HG02840 (cell line): ENCODE data around the gene FAM120AOS.
"Not testable (repeated sequence)": the region's sequence is repeated elsewhere in the genome, so short reads cannot be mapped to it uniquely, and the experiment has no call there.

Experiments
- ATAC-seq: cut with Tn5 transposase; IDR thresholded peaks from one replicate; pipeline ENCODE4 v1.9.1; 2021; ENCODE audit warnings: mild to moderate bottlenecking, moderate library complexity, moderate number of reproducible peaks; ENCODE audit not compliant: unreplicated experiment, low FRiP score

FAM120AOS gene

DNA sequence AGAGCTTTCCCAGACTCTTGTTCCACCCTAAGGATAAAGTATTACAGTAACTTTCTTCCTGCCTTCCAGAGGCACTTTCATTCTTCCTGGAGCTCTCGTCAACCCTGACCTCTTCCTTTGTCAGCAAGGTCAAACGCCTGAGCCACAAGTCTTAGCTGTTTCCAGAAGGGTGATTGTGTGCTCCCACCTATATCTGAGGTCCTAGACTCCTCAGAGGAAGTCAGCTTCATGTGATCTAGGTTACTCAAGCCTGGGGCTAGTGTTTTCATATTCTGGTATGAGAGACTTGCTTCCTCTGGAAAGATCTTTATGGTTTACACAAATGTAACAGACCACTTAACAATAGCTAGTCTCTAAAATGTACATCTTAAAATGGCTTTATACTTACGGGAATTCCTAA, 7.3 kb downstream of the FAM120AOS start:
- no peak for ATAC-seq

DNA sequence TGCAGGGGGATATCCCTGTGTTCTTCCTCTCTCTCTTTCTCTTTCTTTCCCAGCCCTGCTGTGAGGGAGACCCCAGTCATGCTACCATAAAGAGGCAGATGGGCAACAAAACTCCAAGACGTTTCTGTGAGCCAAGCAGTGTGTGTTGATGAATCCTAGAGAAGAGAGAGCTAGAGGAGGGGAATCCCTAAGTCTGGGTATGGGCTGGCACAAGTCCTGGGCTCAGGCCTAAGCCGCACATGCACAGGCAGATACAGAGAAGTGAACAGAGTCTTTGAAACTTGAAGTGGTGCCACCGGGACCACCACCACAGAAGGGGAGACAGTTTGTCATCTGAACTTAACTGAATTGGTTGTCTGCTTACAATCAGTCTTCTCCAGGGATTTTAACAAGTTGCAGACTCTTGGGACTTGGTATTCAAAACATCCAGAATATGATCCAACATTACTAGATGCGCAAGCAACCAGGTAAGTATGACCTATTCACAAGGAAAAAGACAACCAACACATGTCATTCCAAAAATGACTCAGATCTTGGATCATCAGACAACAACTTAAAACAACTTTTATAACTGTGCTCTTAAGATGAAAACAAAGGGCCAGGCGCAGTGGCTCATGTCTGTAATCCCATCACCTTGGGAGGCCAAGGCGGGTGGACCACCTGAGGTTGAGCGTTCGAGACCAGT, 12.3 kb downstream of the FAM120AOS start:
- ATAC-seq = no peak

DNA sequence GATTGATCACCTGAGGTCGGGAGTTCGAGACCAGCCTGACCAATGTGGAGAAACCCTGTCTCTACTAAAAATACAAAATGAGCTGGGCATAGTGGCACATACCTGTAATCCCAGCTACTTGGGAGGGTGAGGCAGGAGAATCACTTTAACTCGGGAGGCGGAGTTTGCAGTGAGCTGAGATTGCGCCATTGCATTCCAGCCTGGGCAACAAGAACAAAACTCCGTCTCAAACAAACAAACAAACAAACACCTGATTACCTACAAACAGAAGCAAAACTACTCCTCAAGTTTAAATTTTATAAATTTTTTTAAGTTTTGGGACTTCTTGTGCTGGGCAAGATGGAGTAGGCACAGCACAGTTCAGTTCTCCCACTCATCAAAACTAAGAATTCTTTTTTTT, 14.1 kb downstream of the FAM120AOS start:
- ATAC-seq = not testable (repeated sequence)

DNA sequence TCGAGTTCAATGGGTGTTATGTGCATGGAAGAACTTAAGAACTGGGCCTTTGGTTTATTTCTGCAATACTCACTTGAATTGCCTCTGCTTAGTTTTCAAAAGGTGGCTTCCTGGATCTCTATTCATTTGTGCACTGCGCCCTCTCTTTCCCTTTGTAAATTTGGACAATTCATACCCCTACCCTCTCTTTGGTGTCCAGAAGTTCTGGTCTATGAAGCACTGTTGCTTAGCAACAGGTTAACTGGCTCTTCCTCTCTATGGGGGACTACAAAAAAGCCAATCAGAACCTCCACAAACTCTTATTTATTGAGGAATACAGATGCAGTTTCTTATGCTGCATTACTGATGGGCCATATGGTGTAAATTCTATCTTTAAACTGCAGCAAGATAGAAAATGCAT, 15.4 kb downstream of the FAM120AOS start:
- ATAC-seq = no peak

- ATAC-seq = no peak
Observed at GRCh38 chr9:93436655-93437407, 16.6 kb downstream of the FAM120AOS start.

GRCh38 chr9:93436218-93436617, 17.2 kb downstream of the FAM120AOS start:
- ATAC-seq = no peak

GRCh38 chr9:93435386-93435785, 18.0 kb downstream of the FAM120AOS start:
- no peak for ATAC-seq

DNA sequence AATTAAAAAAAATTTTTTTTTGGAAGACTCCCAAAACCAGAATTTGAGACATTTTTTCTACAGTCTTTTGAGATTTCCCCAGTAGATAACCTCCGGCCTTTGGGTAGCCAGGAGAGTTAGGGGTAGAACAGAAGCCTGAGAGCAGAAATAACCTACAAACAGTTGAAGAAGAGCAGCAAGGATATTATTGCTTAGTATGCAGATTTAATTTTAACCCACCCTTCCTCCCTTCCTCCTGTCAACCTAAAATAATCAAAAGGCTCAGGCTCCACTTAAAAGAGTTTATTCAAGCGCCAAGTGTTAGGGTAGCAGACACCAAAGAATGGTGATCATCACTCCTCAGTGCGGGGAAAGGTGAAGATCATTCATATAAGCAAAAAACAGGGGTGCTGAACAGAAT, 19.3 kb downstream of the FAM120AOS start:
- no peak for ATAC-seq

GRCh38 chr9:93432964-93433363, 20.4 kb downstream of the FAM120AOS start:
- ATAC-seq = no peak

GRCh38 chr9:93431539-93432105, 21.8 kb downstream of the FAM120AOS start:
- no peak for ATAC-seq

DNA sequence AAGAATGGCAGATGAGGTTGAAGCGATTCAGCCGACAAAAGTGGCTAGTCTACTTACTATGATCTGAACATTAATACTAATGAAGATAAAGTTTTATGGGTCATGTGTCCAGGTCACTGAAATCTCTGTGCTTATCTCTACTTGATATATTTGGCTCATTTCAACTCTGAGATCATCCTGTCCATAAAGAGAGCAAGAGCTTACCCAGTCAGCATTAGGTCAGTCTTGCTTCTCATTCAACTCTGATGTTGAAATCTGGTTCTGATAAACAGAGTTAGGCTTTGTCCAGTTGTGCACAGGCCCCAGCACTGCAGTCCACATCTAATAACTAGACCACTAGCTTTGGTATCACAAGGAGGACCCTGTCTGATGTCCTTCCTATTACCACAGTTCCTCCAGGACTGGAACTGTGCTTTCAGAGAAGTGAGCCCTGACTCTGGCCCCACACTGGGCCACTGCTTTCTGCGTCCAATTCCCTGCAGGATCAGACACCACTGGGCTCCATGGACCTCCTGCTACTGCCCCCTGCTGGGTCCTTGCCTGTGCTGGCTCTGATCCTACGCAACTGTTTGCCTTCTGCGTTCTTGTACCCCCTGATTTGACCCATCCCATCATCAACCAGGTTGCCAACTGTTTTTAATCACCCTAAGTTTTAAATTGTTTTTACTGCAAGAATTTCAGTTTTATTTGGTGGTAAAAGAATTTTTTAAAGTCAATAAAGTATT, 25.6 kb downstream of the FAM120AOS start:
- ATAC-seq = no peak

- ATAC-seq = no peak
Observed at GRCh38 chr9:93422977-93423616, 30.3 kb downstream of the FAM120AOS start.

- ATAC-seq = no peak
Observed at GRCh38 chr9:93419023-93419422, 34.4 kb downstream of the FAM120AOS start.

GRCh38 chr9:93417538-93417937, 35.8 kb downstream of the FAM120AOS start:
- no peak for ATAC-seq

DNA sequence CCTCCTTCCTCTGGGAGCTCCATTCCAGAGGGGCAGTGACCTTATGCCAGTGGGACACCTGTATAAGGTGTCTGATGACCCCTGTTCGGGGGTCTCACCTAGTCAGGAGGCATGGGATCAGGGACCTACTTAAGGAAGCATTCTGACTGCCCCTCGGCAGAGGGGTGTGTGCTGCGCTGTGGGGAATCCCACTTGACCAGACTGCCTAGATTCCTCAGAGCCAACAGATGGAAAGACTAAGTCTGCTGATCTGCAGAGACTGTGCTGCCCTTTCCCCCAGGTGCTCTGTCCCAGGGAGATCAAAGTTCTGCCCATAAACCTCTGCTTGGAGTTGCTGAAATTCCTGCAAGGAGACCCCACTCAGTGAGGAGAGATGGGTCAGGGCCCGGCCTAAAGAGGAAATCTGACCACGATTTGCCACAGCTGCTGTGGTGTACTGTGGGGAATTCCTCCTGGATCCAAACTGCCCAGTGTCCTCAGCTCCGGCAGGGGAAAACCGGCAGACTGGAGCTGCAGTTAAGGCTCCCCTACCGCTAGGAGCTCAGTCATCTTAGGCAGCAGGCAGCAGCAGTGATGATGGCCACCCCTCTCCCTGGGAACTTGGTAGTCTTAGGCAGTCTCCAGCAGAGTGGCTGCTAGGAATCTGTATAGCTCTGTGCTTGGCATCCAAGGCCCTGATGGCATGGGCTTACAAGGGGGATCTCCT, 36.7 kb downstream of the FAM120AOS start:
- ATAC-seq = no peak

DNA sequence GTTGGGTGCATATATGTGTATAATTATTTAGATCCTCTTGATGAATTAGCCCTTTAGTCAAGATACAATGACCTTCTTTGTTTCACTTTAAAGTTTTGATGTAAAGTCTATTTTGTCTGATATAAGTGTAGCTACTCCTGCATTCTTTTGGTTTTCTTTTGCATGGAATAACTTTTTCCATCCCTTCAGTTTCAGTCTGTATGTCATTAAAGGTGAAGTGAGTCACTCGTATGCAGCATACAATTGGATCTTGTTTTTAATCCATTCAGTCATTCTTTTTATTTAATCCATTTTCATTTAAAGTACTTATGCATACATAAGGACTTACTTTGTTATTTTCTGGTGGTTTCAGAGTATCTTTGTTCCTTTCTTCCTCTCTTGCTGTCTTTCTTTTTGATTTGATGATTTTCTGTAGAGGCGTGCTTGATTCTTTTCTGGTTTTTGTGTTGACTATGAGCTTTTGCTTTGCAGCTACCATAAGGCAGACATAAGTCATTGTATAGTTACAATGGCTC, 38.1 kb downstream of the FAM120AOS start:
- no peak for ATAC-seq

DNA sequence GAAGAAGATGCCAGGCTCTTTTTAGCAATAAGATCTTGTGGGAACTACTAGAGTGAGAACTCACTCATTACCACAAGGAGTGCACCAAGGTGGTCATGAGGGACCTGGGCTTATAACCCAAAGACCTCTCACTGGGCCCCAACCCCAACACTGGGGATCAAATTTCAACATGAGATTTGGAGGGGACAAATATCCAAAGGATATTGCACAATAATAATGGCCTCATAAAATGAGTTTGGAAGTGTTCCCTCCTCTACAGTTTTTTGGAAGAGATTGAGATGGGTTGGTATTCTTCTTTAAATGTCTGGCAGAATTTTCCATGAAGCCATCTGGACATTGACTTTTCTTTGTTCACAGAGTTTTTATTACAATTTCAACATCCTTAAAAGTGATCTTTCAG, 39.9 kb downstream of the FAM120AOS start:
- ATAC-seq = no peak

DNA sequence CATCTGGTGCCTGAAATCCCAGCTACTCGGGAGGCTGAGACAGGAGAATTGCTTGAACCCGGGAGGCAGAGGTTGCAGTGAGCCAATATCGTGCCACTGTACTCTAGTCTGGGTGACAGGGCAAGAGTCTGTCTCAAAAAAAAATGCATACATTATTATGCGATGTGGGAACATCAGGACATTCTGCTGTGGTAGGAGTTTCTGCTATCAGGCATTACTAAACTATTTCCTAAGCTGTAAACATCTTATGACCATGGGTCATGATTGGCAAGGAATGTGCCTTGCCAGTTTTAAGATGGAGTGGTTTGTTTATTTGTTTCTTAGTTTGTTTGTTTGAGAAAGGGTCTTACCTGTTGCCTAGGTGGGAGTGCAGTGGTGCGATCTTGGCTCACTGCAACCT, 47.0 kb downstream of the FAM120AOS start:
- ATAC-seq = no peak

- no peak for ATAC-seq
Observed at GRCh38 chr9:93398471-93398870, 54.9 kb downstream of the FAM120AOS start.
